ENCODE data around the gene KRT38. TPM values are rescaled to one million over a fixed set of nuclear protein-coding genes. Genes with fewer than 3 reads are reported as not detected.
A peak's percentile ranks its signal among the peaks of the same experiment; 100 is the strongest.

KRT38 gene
- total RNA-seq, 1 donor from 2014 or later = not detected

- Histone ChIP-seq H3K4me3 (no peak overlapping the region), H3K9me3 (no peaks in the 10 kb centered on the region), H3K27me3 (no peaks in the 10 kb centered on the region), H3K4me1 (no peaks in the 10 kb centered on the region), H3K36me3 (no peaks in the 10 kb centered on the region), H3K27ac (no peak overlapping the region)
- ATAC-seq (peak; percentile 10), DNase-seq (no peak)
- intact Hi-C loops (cut with DNase I) = no loop called here
- no peak for TF ChIP-seq CTCF (IDR thresholded peaks at IDR 0.05)
These were observed 8.2 kb upstream of the KRT38 start for GRCh38 chr17:41449008-41449407.

- peak; percentile 42 for ATAC-seq
These were observed 7.7 kb upstream of the KRT38 start for GRCh38 chr17:41448506-41448905.

GRCh38 chr17:41446806-41447205 lies 6.0 kb upstream of the KRT38 start:
- no peak overlapping the region for H3K27ac ChIP-seq
- no peak overlapping the region for H3K4me3 ChIP-seq
- H3K4me1 ChIP-seq = no peaks in the 10 kb centered on the region
- DNase-seq = no peak
- no peaks in the 10 kb centered on the region for H3K27me3 ChIP-seq
- H3K36me3 ChIP-seq = no peaks in the 10 kb centered on the region
- H3K9me3 ChIP-seq = no peaks in the 10 kb centered on the region
- intact Hi-C loops (cut with DNase I) = no loop called here
- ATAC-seq = no peak
- no peak for TF ChIP-seq CTCF (IDR thresholded peaks at IDR 0.05)

More at GRCh38 chr17:41448506-41448905, 7.7 kb upstream of the KRT38 start:
- intact Hi-C loops (cut with DNase I) = no loop called here
- H3K27me3 ChIP-seq = no peaks in the 10 kb centered on the region
- H3K9me3 ChIP-seq = no peaks in the 10 kb centered on the region
- H3K36me3 ChIP-seq = no peaks in the 10 kb centered on the region
- no peak for TF ChIP-seq CTCF (IDR thresholded peaks at IDR 0.05)
- no peak overlapping the region for H3K27ac ChIP-seq
- no peak overlapping the region for H3K4me3 ChIP-seq
- no peak for DNase-seq
- H3K4me1 ChIP-seq = no peaks in the 10 kb centered on the region

- Histone ChIP-seq H3K4me3 (no peak overlapping the region), H3K27me3 (no peaks in the 10 kb centered on the region), H3K4me1 (no peaks in the 10 kb centered on the region), H3K27ac (no peak overlapping the region), H3K36me3 (no peaks in the 10 kb centered on the region), H3K9me3 (no peaks in the 10 kb centered on the region)
- ATAC-seq (no peak), DNase-seq (no peak)
- TF ChIP-seq CTCF (IDR thresholded peaks at IDR 0.05) = no peak
- intact Hi-C loops (cut with DNase I) = no loop called here
These were observed 3.9 kb upstream of the KRT38 start for GRCh38 chr17:41444640-41445039.

GRCh38 chr17:41444186-41444585 lies 3.4 kb upstream of the KRT38 start:
- DNase-seq = no peak
- Histone ChIP-seq H3K4me1 (no peaks in the 10 kb centered on the region), H3K27me3 (no peaks in the 10 kb centered on the region), H3K4me3 (no peak overlapping the region), H3K9me3 (no peaks in the 10 kb centered on the region), H3K36me3 (no peaks in the 10 kb centered on the region), H3K27ac (no peak overlapping the region)
- intact Hi-C loops (cut with DNase I) = no loop called here
- no peak for TF ChIP-seq CTCF (IDR thresholded peaks at IDR 0.05)
- ATAC-seq = no peak

GRCh38 chr17:41442739-41443138 lies 2.0 kb upstream of the KRT38 start:
- Histone ChIP-seq H3K4me3 (no peak overlapping the region), H3K36me3 (no peaks in the 10 kb centered on the region), H3K27me3 (no peaks in the 10 kb centered on the region), H3K9me3 (no peaks in the 10 kb centered on the region), H3K4me1 (no peaks in the 10 kb centered on the region), H3K27ac (no peak overlapping the region)
- no peak for DNase-seq
- intact Hi-C loops (cut with DNase I) = no loop called here
- TF ChIP-seq CTCF (IDR thresholded peaks at IDR 0.05) = no peak
- no peak for ATAC-seq

All from upper lobe of right lung (tissue), 1 donor.